ENCODE data around the gene SCAF1. TPM values are rescaled to one million over a fixed set of nuclear protein-coding genes. Genes with fewer than 3 reads are reported as not detected.

Gene SCAF1
- polyA plus RNA-seq, 3 donors, result 0.39 to 7.5 (median 0.68) TPM

DNA sequence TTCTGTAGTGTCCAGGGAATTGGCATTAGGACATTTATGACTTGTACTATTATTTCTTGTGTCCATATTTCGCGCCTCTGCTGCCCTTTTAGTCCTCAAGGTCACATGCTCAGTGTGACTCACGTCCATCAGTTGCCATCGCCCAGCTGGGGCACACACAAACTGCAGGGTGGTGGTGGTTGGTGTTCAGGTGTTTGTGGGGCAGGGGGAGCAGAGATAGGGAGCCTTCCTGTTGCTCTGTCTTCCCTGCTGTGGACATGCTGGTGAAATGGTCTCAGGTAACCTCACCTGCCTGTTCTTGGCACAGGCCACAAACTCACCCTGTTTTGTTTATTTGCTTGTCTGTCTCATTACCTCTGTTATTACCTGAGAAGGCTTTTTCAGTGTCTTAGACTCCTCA, 28.6 kb upstream of the SCAF1 start:
- Histone ChIP-seq H2AFZ (ENCODE audit: insufficient read depth, low read depth, low read length, poor library complexity, severe bottlenecking) (no peak overlapping the region), H3K27ac (ENCODE audit: low read depth in 1 of 2, low read length in 2 of 2) (peak overlapping the region in 1 of 2 donors; percentile 67), H3K27me3 (ENCODE audit: control insufficient read depth in 2 of 2, insufficient read depth in 2 of 2, low read length in 2 of 2) (no peaks in the 10 kb centered on the region), H3K4me1 (ENCODE audit: control insufficient read depth in 1 of 2, insufficient read depth in 2 of 2, low read length in 2 of 2) (peaks cover 5 to 19% of the 10 kb centered on the region in 2 donors), H3K9me3 (replicated peaks in 1 of 2; ENCODE audit: control insufficient read depth in 1 of 2, insufficient read depth in 1 of 2, low read length in 2 of 2) (no peaks in the 10 kb centered on the region), H3K79me2 (ENCODE audit: insufficient read depth, low read length) (peaks cover 60% of the 10 kb centered on the region), H3K4me3 (replicated peaks in 1 of 3; ENCODE audit: low read depth in 2 of 3, low read length in 3 of 3) (no peak overlapping the region), H3K36me3 (replicated peaks in 1 of 2; ENCODE audit: control insufficient read depth in 1 of 2, insufficient read depth in 2 of 2, low read length in 2 of 2) (peaks cover 51 to 76% of the 10 kb centered on the region in 2 donors), H4K20me1 (ENCODE audit: insufficient read depth, low read length) (peaks cover 78% of the 10 kb centered on the region), H3K9ac (ENCODE audit: insufficient read depth, low read length, poor library complexity, severe bottlenecking) (peak overlapping the region; percentile 15), H3K4me2 (replicated peaks; ENCODE audit: extremely low read depth, low read length, poor library complexity, severe bottlenecking) (no peak overlapping the region)
- TF ChIP-seq CTCF (IDR thresholded peaks at IDR 0.05), result no peak
- peaks cover 0 to 6% (median 0%) of the 10 kb centered on the region in 7 donors for H3K9me3 Mint-ChIP-seq
- 90% methylated on average over 4 of the region's 4 CpGs for WGBS (ENCODE audit: insufficient coverage)
- peak overlapping the region in 5 of 7 donors; percentile 77 to 89 (median 86) for H3K27ac Mint-ChIP-seq
- H3K4me3 Mint-ChIP-seq, result no peak overlapping the region
- H3K4me1 Mint-ChIP-seq, result peaks cover 18% of the 10 kb centered on the region
- intact Hi-C loops (cut with micrococcal nuclease), result no loop called here
- DNase-seq, result no peak
- no peaks in the 10 kb centered on the region for H3K27me3 Mint-ChIP-seq (ENCODE audit: low read depth in 3 of 3)
- peaks cover 52 to 79% of the 10 kb centered on the region in 2 donors for H3K36me3 Mint-ChIP-seq

DNA sequence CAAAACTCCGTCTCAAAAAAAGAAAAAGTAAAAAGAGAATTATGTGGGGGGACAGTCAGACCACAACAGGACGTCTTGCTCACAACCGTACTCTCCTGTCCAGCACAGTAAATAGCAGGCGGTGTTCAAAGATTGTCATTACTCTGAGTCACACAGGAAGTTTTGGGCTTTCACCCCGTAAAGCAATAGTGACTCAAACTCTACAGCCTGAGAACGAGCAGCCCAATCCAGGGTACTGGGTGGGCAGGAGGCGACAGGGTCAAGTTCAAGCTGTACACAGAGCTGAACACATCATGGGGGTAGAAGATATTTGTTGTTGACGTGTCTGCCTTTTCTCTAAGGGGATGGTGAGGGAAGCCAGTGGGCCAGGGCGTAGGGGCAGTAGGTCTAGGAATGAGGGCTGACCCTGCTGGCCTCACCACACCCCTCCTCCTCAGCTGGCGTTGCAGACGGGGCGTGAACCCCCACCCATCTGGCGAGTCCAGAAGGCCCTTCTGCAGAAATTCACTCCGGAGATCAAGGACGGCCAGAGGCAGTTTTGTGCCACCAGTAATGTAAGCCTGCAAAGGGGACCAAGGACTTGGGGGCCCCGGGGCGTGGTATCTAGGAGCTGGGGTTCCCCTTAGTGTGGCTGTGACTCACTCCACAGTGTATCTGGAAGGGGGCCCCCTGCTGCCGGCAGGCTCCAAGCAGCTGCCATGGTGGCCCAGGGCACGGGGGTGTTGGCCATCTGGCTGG, 27.7 kb upstream of the SCAF1 start:
- Histone ChIP-seq H3K27me3 (ENCODE audit: control insufficient read depth in 2 of 2, insufficient read depth in 2 of 2, low read length in 2 of 2) (no peaks in the 10 kb centered on the region), H3K79me2 (ENCODE audit: insufficient read depth, low read length) (peaks cover 51% of the 10 kb centered on the region), H3K36me3 (replicated peaks in 1 of 2; ENCODE audit: control insufficient read depth in 1 of 2, insufficient read depth in 2 of 2, low read length in 2 of 2) (peaks cover 51 to 76% of the 10 kb centered on the region in 2 donors), H3K4me3 (replicated peaks in 1 of 3; ENCODE audit: low read depth in 2 of 3, low read length in 3 of 3) (no peak overlapping the region), H3K9ac (ENCODE audit: insufficient read depth, low read length, poor library complexity, severe bottlenecking) (no peak overlapping the region), H3K9me3 (replicated peaks in 1 of 2; ENCODE audit: control insufficient read depth in 1 of 2, insufficient read depth in 1 of 2, low read length in 2 of 2) (no peaks in the 10 kb centered on the region), H4K20me1 (ENCODE audit: insufficient read depth, low read length) (peaks cover 76% of the 10 kb centered on the region), H2AFZ (ENCODE audit: insufficient read depth, low read depth, low read length, poor library complexity, severe bottlenecking) (no peak overlapping the region), H3K4me1 (ENCODE audit: control insufficient read depth in 1 of 2, insufficient read depth in 2 of 2, low read length in 2 of 2) (peaks cover 5 to 19% of the 10 kb centered on the region in 2 donors), H3K4me2 (replicated peaks; ENCODE audit: extremely low read depth, low read length, poor library complexity, severe bottlenecking) (no peak overlapping the region), H3K27ac (ENCODE audit: low read depth in 1 of 2, low read length in 2 of 2) (peak overlapping the region in 1 of 2 donors; percentile 67)
- intact Hi-C loops (cut with micrococcal nuclease), result no loop called here
- peak in 1 of 3 donors; percentile 45 for DNase-seq
- peak; percentile 11 for TF ChIP-seq CTCF (IDR thresholded peaks at IDR 0.05)
- 89% methylated on average over 5 of the region's 19 CpGs for WGBS (ENCODE audit: insufficient coverage)
- Mint-ChIP-seq H3K4me1 (peaks cover 18% of the 10 kb centered on the region), H3K27ac (peak overlapping the region; percentile 50 to 89 (median 78)), H3K36me3 (peaks cover 49 to 79% of the 10 kb centered on the region in 2 donors), H3K4me3 (no peak overlapping the region), H3K9me3 (peaks cover 0 to 6% (median 0%) of the 10 kb centered on the region in 7 donors), H3K27me3 (ENCODE audit: low read depth in 3 of 3) (no peaks in the 10 kb centered on the region)

All from CD14-positive monocyte (primary cell).